Measurements from ENCODE around the gene C11orf58.

C11orf58 gene

DNA sequence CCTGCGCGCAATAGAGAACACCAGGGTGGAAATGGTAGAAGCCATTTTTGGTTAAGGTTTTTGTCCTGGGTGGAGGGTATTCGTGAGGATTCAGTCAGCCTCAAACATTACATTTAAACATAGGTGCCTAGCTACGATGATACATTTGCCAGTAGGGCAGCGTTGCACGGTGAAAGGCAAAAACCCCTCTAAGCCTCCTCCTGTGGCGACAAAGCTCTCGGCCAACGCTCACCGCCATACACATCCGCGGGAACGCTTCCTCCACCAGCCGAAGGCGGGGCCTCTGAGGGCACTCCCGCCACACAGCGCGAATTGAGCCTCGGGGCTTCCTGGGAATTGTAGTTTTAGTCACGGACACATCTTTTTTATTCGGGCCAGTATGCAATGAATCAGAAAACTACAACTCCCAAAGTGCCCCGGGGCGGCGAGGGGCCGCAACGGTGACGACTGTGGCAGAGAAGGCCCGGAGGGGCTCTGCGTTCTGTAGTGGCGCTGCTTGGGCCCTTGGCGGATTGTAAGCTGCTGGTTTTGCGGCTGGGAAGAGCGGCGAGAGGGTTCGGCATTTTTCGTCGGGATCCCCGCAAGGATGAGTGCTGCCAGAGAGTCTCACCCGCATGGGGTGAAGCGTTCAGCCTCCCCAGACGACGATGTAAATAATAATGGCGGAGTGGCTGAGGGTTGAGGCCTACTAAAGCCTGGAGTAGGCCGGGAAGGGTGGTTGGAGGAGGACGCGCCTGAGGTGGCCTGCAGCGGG is at the start of gene C11orf58:
TSS of gene C11orf58 (plus strand) at position 455 of the 754 bp plus-strand sequence. CDS start at position 587, 132 bp downstream.
- intact Hi-C loops (cut with DNase I): no loop called here
- peak; percentile 94 to 99 (median 97) for DNase-seq

DNA sequence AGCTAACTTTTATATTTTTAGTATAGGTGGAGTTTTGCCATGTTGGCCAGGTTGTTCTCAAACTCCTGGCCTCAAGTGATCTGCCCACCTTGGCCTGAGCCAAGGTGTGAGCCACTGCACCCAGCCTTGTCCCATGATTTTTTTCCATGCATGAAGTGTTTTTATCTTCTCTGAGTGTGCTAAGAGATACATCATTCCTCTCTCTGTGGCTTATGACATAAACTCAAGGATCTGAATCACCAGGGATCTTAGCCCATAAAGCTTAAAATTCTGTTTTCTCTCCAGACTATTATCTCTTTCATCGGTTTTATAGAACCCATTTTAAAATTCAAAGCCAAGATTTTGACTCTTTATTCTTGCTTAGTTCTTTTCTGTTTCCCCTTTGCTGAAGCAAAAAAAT is 48.4 kb upstream of the C11orf58 start:
- intact Hi-C loops (cut with DNase I): no loop called here
- DNase-seq: no peak

DNA sequence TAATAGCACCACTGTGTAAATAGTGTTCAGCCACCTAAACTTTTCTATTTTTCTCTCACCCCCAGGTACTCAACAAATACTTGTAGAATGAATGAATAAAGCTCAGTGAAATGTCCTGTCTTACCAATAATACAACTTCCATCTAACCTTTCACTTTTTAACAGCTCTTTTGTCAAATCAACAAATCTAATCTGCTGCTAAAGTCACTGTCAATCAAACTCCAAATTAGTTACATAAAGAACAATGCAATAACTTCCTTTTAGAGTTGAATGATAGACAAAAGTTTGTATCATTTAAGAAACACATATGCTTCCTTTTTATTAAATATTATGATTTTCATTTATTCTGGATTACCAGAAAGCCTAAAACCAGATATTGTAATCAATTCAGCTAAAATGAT is 34.7 kb upstream of the C11orf58 start:
- intact Hi-C loops (cut with DNase I): no loop called here
- DNase-seq: no peak

DNA sequence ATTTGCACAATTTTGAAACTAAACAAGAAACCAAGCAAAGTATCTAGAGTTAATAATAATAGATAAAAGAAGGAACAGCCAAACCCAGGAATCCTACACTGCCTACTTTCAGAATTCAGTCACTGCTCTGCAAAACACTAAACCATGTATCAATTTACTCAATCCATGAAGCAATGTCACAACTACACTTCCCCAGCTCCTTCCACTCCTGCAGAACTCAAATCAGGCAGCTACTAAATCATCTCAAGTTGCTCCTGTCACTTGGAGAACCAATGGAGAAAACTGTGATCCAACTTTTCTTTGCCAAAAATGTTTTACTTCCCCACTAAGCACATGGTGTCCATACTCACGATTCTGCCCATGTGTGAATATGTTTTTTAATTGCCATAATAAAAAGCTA is 24.9 kb upstream of the C11orf58 start:
- intact Hi-C loops (cut with DNase I): no loop called here
- no peak for DNase-seq

DNA sequence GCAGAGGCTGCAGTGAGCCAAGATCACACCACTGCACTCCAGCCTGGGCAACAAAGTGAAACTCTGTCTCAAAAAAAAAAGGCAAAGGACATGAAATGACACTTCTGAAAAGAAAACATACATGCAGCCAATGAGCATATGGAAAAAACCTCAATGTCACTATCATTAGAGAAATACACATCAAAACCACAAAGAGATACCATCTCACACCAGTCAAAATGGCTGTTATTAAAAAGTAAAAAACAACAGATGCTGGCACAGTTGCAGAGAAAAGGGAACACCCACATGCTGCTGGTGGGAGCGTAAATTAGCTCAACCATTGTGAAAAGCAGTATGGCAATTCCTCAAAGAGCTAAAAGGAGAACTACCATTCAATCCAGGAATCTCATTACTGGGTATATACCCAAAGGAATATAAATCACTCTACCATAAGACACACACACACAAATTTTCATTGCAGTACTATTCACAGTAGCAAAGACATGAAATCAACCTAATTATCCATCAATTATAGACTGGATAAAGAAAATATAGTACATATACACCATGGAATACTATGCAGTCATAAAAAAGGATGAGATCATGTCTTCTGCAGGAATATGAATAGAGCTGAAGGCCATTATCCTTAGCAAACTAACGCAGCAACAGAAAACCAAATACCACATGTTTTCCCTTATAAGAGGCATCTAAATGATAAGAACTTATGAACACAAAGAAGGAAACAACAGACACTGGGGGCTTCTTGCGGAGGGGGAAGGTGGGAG is 15.7 kb upstream of the C11orf58 start:
- intact Hi-C loops (cut with DNase I): no loop called here
- DNase-seq: no peak

DNA sequence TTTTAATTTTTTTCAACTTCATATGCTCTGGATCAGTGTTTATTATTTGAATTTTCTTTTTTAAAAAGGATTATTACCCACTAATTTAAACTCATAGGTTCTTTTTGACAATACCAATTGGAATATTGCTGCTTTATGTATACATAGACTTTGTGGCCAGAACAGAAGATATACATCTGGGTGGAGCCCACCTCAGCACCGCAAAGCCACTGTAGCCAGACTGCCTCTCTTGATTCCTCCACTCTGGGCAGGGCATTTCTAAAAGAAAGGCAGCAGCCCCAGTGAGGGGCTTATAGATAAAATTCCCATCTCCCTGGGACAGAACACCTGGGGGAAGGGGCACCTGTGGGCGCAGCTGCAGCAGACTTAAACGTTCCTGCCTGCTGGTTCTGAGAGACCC is 10.6 kb upstream of the C11orf58 start:
- DNase-seq: no peak
- intact Hi-C loops (cut with DNase I): no loop called here

DNA sequence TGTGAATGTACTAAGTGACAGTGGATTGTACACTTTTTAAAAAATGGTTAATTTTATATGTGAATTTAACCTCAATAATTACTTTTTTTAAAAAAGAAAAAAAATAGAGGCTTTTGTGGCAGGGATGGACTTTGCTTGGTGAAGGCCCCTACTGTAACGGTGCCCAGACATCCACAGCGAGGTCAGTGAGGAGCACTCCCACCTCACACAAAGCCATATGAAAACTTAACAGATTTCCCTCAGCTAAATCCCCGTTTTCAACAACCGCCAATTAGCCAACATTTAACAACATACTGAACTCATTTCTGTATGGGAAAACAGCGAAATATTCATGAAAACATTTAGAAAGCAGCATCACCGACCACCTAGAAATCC is 642 bp upstream of the C11orf58 start:
- intact Hi-C loops (cut with DNase I): no loop called here
- peak in 3 of 42 donors; percentile 15 to 29 (median 16) for DNase-seq

DNA sequence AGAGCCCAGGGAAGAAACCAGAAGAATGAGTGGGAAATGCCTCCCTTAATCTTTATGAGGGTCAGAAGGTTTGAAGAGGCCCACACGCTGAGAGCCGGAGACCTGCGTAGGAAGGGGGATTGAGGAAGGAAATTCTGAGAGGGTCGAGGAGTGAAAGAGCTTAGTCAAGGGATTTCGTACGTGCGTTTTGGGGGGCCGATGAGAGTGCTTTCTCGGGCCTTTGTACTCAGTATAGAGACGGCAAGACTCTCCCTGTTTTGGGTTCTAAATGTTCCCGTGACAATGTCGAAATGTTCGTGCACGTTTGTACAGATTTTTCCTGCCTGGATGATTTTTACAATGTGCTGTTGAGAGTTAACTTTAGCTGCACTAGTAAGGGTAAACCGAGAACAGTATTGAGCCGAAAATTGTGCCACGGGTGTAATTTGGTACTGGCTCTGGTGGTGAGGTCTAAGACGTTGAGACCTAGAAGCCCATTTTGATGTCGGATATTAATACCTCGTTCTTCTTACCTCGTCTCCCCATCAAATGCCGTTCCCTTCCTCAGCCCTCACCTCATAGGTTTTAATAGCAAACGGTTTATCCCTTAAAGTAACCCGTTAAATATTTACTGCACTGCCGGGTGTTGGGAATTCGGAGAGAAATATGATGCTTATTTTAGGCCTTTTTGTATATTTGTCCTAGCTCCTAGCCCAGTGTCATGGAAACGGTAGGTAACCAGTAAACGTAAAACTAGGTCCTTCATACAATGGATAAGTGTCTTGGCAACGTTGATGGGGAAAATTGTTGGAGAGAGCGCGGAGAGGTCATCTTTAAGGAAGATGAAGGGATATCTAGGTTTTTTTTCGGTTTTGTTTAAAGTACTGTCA is 734 bp downstream of the C11orf58 start:
- intact Hi-C loops (cut with DNase I): no loop called here
- DNase-seq: peak in 3 of 42 donors; percentile 5 to 21 (median 15)

DNA sequence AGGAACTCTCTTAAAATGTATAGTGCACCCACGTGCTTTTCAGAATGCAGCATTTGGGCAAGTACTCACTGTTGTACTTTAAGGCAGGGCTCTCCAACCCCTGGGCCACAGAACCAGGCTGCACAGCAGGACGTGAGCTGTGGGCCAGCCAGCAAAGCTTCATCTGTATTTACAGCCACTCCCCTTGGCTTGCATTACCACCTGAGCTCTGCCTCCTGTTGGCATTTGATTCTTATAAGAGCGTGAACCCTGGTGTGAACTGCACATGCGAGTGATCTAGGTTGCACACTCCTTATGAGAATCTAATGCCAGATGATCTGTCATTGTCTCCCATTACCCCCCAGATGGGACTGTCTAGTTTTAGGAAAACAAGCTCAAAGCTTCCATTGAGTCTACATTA is 3.0 kb downstream of the C11orf58 start:
- intact Hi-C loops (cut with DNase I): no loop called here
- DNase-seq: no peak

DNA sequence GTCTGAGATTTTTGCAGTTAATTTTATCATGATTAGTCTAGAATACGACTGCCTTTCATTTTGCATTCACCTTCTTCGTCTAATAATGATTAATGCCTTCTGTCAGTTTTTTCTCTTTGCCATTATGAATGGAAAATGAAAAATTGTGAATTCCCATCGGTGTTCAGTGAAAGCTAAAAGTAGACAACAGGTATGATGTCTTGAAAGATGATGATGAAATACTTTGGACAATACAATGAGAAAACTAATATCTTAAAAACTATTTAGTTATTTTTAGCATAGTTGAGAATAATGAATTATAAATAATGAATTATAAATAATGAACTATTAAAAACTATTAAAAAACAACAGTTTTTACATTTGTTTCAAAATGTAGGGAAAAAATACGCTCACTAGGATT is 5.0 kb downstream of the C11orf58 start:
- intact Hi-C loops (cut with DNase I): no loop called here
- DNase-seq: no peak

DNA sequence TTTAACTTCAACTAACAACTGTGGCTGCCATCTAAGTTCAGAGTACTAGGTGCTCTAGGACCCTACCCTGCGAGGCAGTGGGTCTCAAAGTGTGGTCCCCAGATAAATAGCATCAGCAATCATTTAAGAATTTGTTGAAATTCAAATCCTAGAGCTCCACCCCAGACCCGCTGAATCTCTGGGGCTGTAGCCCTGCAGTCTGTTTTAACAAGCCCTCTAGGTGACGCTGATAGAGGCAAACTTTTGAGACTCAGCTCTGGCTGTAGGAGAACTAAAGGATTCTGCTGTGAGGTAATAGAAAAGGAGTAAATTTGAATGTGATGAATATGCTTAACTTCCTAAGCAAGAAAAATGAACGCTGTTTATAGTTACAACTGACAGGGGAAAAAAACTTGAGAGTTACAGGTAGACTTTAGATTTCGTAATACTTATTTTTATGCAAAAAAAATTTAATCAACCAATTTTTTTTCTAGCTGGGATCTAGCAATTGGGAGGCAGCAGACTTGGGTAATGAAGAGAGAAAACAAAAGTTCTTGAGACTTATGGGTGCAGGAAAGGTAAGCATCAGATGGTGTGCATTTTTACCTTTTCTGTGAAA is 5.8 kb downstream of the C11orf58 start:
- no peak for DNase-seq
- intact Hi-C loops (cut with DNase I): no loop called here

DNA sequence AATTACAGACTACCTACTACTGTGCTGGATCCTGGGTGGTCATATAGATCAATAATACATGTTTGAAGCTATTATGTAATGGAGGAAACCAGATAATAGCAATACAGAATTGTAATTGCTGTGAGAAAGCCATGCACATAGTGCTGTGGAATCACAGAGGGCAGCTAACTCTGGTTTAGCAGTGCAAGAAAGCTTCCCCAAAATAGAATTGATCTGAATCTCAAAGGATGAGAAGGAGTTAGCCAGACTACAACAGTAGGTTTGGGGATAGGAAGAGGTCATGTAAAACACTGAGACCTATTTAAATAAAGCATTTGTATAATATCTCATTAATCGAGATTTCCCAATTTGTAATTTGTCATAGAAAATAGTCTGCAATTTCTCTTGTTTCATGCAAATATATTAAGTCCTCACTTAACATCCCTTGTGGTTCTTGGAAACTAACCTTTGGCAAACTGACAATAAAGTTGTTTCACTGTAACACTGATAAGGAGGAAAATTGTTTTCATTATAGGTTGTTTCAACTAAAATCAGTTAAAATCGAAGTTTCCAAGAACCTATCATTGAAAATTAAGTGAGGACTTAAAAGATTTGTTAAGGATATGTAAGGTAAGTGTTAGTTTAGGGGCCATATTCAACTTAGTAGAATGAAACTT is 7.6 kb downstream of the C11orf58 start:
- no peak for DNase-seq
- intact Hi-C loops (cut with DNase I): no loop called here

DNA sequence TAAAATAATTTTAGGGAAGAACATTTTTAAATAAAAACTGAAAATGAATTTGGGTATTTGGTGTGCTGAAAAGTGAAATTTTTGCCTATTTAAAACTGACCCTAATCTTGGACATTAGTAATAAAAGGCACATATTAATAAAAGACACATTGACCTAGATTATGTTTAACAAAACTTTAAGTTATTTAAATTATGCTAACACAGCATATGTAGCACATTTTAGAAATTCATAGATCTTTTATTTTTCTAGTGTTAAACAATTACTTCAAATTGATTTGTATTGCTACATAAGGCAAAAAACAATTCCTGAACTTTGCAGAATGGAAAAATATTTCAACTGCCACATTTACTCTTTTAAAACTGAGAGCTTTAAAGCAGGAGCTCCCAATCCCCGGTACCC is 10.6 kb downstream of the C11orf58 start:
- DNase-seq: no peak
- intact Hi-C loops (cut with DNase I): no loop called here

DNA sequence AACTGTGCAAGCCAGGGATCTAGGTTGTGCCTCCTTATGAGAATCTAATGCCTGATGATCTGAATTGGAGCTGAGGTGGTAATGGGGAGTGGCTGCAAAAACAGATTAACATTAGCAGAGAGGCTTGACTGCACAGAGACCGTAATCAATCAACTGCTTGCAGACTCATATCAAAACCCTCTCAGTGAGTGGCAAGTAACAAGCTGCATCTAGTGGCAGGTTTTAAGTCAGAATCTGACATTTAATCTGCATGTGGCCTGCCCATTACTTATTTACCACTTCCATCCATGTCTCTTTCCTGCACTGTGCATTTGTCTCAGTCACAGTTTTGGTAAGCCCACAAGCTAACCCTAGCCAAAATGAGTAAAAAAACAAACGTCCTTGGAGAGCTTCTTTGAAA is 11.2 kb downstream of the C11orf58 start:
- intact Hi-C loops (cut with DNase I): no loop called here

DNA sequence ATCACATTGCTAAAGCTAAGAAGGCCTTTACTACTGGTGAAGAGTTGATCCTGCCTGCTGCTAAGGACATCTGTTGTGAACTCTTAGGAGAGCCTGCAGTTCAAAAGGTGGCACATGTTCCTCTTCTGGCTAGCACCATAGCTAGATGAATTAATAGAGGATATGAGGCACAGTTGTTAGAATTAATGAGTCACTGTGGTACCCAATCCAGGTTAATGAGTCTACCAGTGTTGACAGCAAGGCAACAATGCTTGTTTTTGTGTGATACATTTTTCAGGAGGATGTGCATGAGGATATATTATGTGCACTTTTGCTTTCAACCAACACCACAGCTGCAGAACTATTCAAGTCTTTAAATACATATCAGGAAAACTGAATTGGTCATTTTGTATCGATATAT is 12.0 kb downstream of the C11orf58 start:
- DNase-seq: no peak
- intact Hi-C loops (cut with DNase I): no loop called here

More for the DNA sequence above, 11.2 kb downstream of the C11orf58 start:
- DNase-seq: no peak

DNA sequence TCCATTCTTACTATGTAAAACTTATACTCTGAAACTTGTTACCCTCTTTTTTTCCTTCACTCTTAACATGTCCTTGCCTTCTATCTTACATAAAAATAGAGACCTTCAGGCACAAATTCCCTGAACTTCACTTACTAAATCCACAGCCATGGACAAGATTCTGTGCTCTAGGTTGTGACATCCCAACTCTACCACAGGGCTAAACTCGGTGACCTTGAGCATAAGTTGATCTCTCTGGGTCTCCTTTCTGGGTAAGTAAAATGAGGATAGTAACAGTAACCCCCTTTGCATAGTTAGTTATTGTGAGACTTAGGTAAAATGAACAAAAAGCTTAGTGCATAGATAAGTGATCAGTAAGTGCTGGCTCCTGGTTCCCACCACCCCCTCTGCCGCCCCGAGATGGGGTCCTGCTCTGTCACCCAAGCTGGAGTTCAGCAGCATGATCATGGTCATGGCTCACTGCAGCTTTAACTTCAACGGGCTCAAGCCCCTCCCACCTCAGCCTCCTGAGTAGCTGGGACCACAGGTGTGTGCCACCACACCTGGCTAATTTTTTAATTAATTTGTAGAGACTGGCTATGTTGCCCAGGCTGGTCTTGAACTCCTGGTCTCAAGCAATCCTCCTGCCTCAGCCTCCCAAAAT is 20.1 kb downstream of the C11orf58 start:
- no peak for DNase-seq
- intact Hi-C loops (cut with DNase I): no loop called here

DNA sequence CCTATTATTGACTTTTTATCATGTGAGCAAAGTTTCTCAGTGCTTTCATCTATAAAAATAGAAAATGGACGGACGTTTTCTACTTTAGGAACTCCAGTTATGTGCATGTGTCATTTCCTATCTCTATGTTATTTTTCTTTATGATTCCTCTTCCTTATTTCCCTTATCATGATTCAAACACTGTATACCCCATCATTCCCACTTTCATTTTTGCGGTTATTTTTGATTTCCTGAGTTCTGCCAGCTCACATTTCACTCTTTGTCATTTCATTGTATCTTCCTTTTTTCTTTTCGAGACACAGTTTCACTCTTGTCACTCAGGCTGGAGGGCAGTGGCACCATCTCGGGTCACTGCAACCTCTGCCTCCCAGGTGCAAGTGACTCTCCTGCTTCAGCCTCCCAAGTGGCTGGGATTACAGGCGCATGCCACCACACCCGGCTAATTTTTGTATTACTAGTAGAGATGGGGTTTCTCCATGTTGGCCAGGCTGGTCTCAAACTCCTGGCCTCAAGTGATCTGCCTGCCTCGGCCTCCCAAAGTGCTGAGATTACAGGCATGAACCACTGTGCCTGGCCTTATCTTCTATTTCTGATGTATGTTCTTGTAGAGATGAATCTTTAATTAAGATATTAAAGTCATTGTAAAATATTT is 21.5 kb downstream of the C11orf58 start:
- intact Hi-C loops (cut with DNase I): no loop called here
- peak in 1 of 42 donors; percentile 18 for DNase-seq

DNA sequence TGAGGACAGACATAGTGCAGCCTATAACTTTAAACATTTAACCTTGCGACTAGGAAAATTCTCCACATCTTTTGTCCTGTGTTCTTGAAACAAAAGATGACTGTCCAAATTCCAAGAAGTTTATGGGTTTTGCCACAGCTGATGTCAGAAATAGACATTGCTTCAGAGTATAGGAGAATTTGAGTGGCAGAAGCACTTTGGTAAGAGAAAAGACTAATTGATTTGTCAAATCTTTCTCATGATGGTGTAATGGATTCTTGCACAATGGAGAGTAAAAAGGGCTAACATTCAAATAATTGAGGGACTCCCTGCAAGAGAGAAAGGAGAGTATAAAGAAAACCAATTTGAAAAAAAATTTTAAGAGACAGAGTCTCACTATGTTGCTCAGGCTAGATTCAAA is 25.3 kb downstream of the C11orf58 start:
- DNase-seq: no peak
- intact Hi-C loops (cut with DNase I): no loop called here
